Esophagus squamous epithelium (tissue), 5 donors: ENCODE measurements around the gene GTF2F1. TPM values are rescaled to one million over a fixed set of nuclear protein-coding genes. Genes with fewer than 3 reads are reported as not detected.
"Not testable (repeated sequence)": the region's sequence is repeated elsewhere in the genome, so short reads cannot be mapped to it uniquely, and the experiment has no call there.

ENCODE experiments used
- DNase-seq: peaks from one replicate; lab custom pipeline; 2025; lab: John Stamatoyannopoulos, UW
- H3K27ac ChIP-seq, 4 donors: fragments of 200-600 bp; sonication (generic); one replicate each; pipeline ENCODE4 v1.5.1; 2016 to 2019; ENCODE audit warnings: mild to moderate bottlenecking in 1 of 4
- H3K27me3 ChIP-seq, 4 donors: fragments of 200-600 bp; sonication (generic); 1 replicate in 3 of 4; 2 replicates in 1 of 4; pipeline versions ENCODE4 v1.5.1 to v1.6.0; 2017 to 2021; ENCODE audit warnings: antibody characterized with exemption in 1 of 4
- H3K36me3 ChIP-seq, 3 donors: fragments of 200-600 bp; sonication (generic); one replicate each; pipeline ENCODE4 v1.5.1; 2016 to 2019
- H3K4me1 ChIP-seq, 3 donors: fragments of 200-600 bp; sonication (generic); one replicate each; pipeline ENCODE4 v1.5.1; 2017 to 2019
- H3K4me3 ChIP-seq, 4 donors: fragments of 200-600 bp; sonication (generic); 1 replicate in 3 of 4; 2 replicates in 1 of 4; pipeline ENCODE4 v1.5.1; 2016 to 2019; ENCODE audit warnings: mild to moderate bottlenecking in 2 of 4, moderate library complexity in 1 of 4
- H3K9me3 ChIP-seq, 3 donors: fragments of 200-600 bp; sonication (generic); one replicate each; pipeline ENCODE4 v1.5.1; 2016 to 2019
- CTCF ChIP-seq, 6 experiments: fragments of 450-650 bp in 4 of 6; fragments of 200-600 bp in 2 of 6; sonication (generic) in 2 of 6; IDR thresholded peaks; one replicate each; pipeline ENCODE4 v1.5.1; 2016 to 2019; ENCODE audit warnings: antibody characterized with exemption in 6 of 6, mild to moderate bottlenecking in 4 of 6, moderate library complexity in 4 of 6
- POLR2A ChIP-seq, 4 donors: fragments of 450-650 bp; IDR thresholded peaks; one replicate each; pipeline ENCODE4 v1.6.1; 2017; ENCODE audit warnings: antibody characterized with exemption in 4 of 4, mild to moderate bottlenecking in 4 of 4, moderate library complexity in 3 of 4
- WGBS, 2 donors: methylation state at CpG; one replicate each; pipeline ENCODE4 v1.1.5; 2018; 5-methylcytosine and 5-hydroxymethylcytosine counted together
- intact Hi-C: fragments of 100-400 bp; cut with DNase I; formaldehyde crosslinking; loops from one replicate; pipeline ENCODE4 v1.15.0; 2022
- total RNA-seq, 4 donors: library from RNA; depleted of rRNA; stranded (reverse); fragments of >200 nt; gene quantifications; one replicate each; pipeline ENCODE4 v1.1.0, GENCODE V29; 2016
- donor health status: DM: yes; HTN: yes; CAD: no.

Gene GTF2F1
- total RNA-seq, 4 donors from 2014 or later: 28.0 to 51.3 (median 43.5) TPM

DNA sequence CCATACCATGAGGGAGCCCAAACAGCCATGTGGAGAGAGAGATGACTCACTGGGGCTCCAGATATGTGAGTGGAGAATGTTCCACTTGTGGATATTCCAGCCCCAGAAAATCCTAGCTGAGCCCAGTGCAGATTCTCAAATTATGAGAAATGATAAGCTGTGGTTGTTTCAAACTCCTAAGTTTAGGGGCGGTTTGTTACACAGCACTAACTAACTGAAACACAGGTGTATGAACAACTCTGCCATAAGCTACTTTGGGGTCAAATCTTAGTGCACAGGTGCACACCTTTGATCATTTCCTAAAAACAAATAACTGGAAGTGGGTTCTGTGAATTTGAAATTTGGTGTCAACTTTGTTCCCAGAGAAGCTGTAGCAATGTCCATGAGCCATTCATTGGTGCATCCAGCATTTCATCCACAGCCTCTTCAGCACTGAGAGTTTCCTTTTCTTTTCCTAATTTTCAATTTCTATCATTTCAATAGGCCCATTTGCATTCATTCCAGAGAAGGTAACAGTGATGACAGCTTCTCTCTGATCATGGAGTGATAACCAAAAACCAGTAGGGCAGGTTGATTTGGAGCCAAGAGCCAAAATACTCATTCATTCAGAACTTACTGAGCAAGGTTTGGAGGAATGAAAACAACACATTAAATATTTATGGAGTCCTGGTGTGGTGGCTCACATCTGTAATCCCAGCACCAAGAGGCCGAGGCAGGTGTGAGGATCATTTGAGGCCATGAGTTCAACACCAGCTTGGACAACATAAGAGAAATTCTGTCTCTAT lies 40.4 kb downstream of the GTF2F1 start:
- WGBS, 2 donors: 65 to 88% methylated on average over 2 of the region's 2 CpGs
- Histone ChIP-seq H3K9me3 (no peaks in the 10 kb centered on the region), H3K27ac (peak overlapping the region in 1 of 4 donors; percentile 6), H3K36me3 (no peaks in the 10 kb centered on the region), H3K4me1 (peaks cover 0 to 7% (median 0%) of the 10 kb centered on the region in 3 donors), H3K27me3 (no peaks in the 10 kb centered on the region), H3K4me3 (no peak overlapping the region)
- DNase-seq: no peak
- no peak for TF ChIP-seq CTCF (IDR thresholded peaks at IDR 0.05)
- intact Hi-C loops: no loop called here

DNA sequence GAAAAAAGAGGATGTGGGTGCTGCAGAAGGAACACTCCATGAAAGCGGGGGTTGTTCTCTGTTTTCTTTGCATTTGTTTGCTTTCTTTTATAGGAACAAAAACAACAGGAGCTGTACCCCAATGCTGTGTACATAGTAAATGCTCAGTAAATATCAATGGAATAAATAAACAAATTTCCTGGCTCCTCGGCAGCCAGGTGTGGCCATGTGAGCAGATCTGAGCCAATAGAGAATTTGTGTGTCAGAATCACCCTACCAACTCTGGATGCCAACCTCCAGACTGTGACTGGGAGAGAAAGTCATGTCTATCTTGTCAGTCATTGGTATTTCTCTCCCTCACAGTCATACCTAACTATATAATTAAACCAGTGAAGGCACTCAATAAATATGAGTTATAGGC lies 42.3 kb downstream of the GTF2F1 start:
- 61 to 65% methylated on average over 2 of the region's 2 CpGs for WGBS, 2 donors
- TF ChIP-seq CTCF (IDR thresholded peaks at IDR 0.05): no peak
- no peak for TF ChIP-seq POLR2A (IDR thresholded peaks at IDR 0.05)
- DNase-seq: no peak

DNA sequence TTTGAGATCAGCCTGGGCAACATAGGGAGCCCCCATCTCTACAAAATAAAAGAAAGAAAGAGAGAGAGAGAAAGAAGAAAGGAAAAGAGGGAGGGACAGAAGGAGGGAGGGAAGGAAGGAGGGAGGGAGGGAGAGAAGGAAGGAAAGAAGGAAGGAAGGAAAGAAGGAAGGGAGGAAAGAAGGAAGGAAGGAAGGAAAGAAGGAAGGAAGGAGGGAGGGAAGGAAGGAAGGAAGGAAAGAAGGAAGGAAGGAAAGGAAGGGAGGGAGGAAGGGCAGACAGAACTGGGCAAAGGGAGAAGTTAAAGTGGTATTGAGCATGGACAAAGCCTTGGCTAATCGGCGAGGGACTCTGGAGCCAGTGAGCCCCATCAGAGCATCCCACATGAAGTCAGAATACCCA lies 43.7 kb downstream of the GTF2F1 start:
- H3K9me3 ChIP-seq, intact Hi-C loops, H3K27ac ChIP-seq, H3K4me3 ChIP-seq, H3K4me1 ChIP-seq, H3K36me3 ChIP-seq, DNase-seq, H3K27me3 ChIP-seq: not testable (repeated sequence)
- WGBS, 2 donors: 96% methylated on average over 2 of the region's 2 CpGs

More for the DNA sequence above, 42.3 kb downstream of the GTF2F1 start:
- Histone ChIP-seq H3K27me3 (no peaks in the 10 kb centered on the region), H3K9me3 (no peaks in the 10 kb centered on the region), H3K4me3 (no peak overlapping the region), H3K4me1 (no peaks in the 10 kb centered on the region), H3K27ac (no peak overlapping the region), H3K36me3 (no peaks in the 10 kb centered on the region)
- intact Hi-C loops: no loop called here

- 71 to 100% methylated on average over 1 of the region's 1 CpG for WGBS, 2 donors
- intact Hi-C loops: no loop called here
Observed at GRCh38 chr19:6343462-6343861, 49.5 kb downstream of the GTF2F1 start.

DNA sequence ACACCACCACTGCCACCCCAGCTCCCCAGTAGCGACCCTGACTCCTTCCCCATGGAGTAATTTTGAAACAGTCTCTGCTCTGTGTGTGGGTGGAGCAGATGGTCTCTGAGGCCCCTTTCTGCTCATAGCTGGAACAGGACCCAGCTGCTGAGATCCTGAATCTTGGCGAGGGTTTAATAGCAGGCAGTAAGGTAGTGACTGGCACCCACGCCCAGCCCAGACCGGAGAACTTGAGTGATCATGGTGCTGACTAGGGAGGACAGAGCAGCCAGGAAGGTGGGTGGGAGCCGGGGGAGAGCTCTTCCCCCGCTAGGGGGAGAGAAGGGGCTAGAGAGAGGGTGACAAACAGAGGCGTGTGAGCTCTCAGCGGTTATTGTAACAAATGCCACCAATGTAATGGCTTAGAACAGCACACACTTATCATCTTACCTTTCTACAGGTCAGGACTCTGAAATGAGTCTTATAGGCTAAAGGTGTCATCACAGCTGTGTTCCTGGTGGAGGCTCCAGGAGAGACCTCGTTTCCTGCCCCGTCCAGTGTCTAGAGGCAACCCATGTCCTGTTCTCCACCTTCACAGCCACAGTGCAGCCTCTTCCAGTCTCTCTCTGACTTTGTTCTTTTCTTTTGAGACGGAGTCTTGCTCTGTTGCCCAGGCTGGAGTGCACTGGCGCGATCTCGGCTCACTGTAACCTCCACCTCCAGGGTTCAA lies 52.3 kb downstream of the GTF2F1 start:
- no peak for TF ChIP-seq CTCF (IDR thresholded peaks at IDR 0.05)
- 53 to 79% methylated on average over 10 of the region's 14 CpGs for WGBS, 2 donors
- Histone ChIP-seq H3K4me3 (no peak overlapping the region), H3K9me3 (no peaks in the 10 kb centered on the region), H3K27ac (no peak overlapping the region), H3K36me3 (no peaks in the 10 kb centered on the region), H3K4me1 (no peaks in the 10 kb centered on the region), H3K27me3 (no peaks in the 10 kb centered on the region)
- no peak for DNase-seq
- intact Hi-C loops: no loop called here

More at GRCh38 chr19:6343462-6343861, 49.5 kb downstream of the GTF2F1 start:
- Histone ChIP-seq H3K4me3 (no peak overlapping the region), H3K27ac (no peak overlapping the region), H3K9me3 (no peaks in the 10 kb centered on the region), H3K4me1 (no peaks in the 10 kb centered on the region), H3K36me3 (no peaks in the 10 kb centered on the region), H3K27me3 (no peaks in the 10 kb centered on the region)
- TF ChIP-seq POLR2A (IDR thresholded peaks at IDR 0.05) (no peak), CTCF (IDR thresholded peaks at IDR 0.05) (no peak)
- DNase-seq: no peak
